Measurements from ENCODE around the gene RBMS2. TPM values are rescaled to one million over a fixed set of nuclear protein-coding genes. Genes with fewer than 3 reads are reported as not detected.
"Not testable (repeated sequence)": the region's sequence is repeated elsewhere in the genome, so short reads cannot be mapped to it uniquely, and the experiment has no call there.

Gene RBMS2
- total RNA-seq, 2 experiments from 2014 or later, result 3.8 to 4.3 TPM

- ChIA-PET POLR2A (no interaction called here), CTCF (interaction anchor here (0.9 to 2.1 kb wide), 5 partner anchors 10 to 69 kb away, joined by 3 to 10 read pairs (median 4); no protein-coding TSS in a partner anchor)
- no peak for DNase-seq
- Mint-ChIP-seq H3K27ac (no peak overlapping the region), H3K4me3 (no peak overlapping the region), H3K4me1 (peaks cover 20% of the 10 kb centered on the region), H3K27me3 (no peaks in the 10 kb centered on the region), H3K9me3 (no peaks in the 10 kb centered on the region), H3K36me3 (ENCODE audit: low read depth) (no peaks in the 10 kb centered on the region)
These were observed 49.5 kb downstream of the RBMS2 start for GRCh38 chr12:56571121-56571520.

GRCh38 chr12:56572288-56572687, 50.7 kb downstream of the RBMS2 start:
- H3K4me3 Mint-ChIP-seq, result no peak overlapping the region
- ChIA-PET CTCF (interaction anchor here (1.2 to 2.3 kb wide), 3 partner anchors 9 to 58 kb away, joined by 7 to 32 read pairs (median 9); no protein-coding TSS in a partner anchor), POLR2A (interaction anchor here (1.2 kb wide), 1 partner anchor 56 kb away, joined by 3 read pairs; no protein-coding TSS in a partner anchor)
- no peaks in the 10 kb centered on the region for H3K36me3 Mint-ChIP-seq (ENCODE audit: low read depth)
- peaks cover 18% of the 10 kb centered on the region for H3K4me1 Mint-ChIP-seq
- no peak overlapping the region for H3K27ac Mint-ChIP-seq
- H3K9me3 Mint-ChIP-seq, result no peaks in the 10 kb centered on the region
- no peaks in the 10 kb centered on the region for H3K27me3 Mint-ChIP-seq
- no peak for DNase-seq

GRCh38 chr12:56574210-56574609, 52.6 kb downstream of the RBMS2 start:
- no peak overlapping the region for H3K27ac Mint-ChIP-seq
- H3K9me3 Mint-ChIP-seq, result no peaks in the 10 kb centered on the region
- DNase-seq, result no peak
- peaks cover 16% of the 10 kb centered on the region for H3K4me1 Mint-ChIP-seq
- CTCF ChIA-PET, result interaction anchor here (0.9 to 2.3 kb wide), 13 partner anchors 8 to 352 kb away, joined by 3 to 13 read pairs (median 3); partner anchors contain the start of genes RBMS2 and RNF41
- no peaks in the 10 kb centered on the region for H3K36me3 Mint-ChIP-seq (ENCODE audit: low read depth)
- no peaks in the 10 kb centered on the region for H3K27me3 Mint-ChIP-seq
- POLR2A ChIA-PET, result no interaction called here
- no peak overlapping the region for H3K4me3 Mint-ChIP-seq

- CTCF ChIA-PET, result interaction anchor here (1.1 to 1.6 kb wide), 3 partner anchors 11 to 63 kb away, joined by 3 to 5 read pairs (median 4); no protein-coding TSS in a partner anchor
- H3K36me3 Mint-ChIP-seq (ENCODE audit: low read depth); H3K4me3 Mint-ChIP-seq; H3K27ac Mint-ChIP-seq; H3K9me3 Mint-ChIP-seq; DNase-seq; H3K27me3 Mint-ChIP-seq; POLR2A ChIA-PET: not testable (repeated sequence)
- peaks cover 20% of the 10 kb centered on the region for H3K4me1 Mint-ChIP-seq
These were observed 55.6 kb downstream of the RBMS2 start for GRCh38 chr12:56577248-56577647.

- ChIA-PET CTCF (interaction anchor here (1.9 kb wide), 1 partner anchor 50 kb away, joined by 5 read pairs; no protein-coding TSS in a partner anchor), POLR2A (no interaction called here)
- Mint-ChIP-seq H3K27me3 (no peaks in the 10 kb centered on the region), H3K4me1 (peaks cover 30% of the 10 kb centered on the region), H3K36me3 (ENCODE audit: low read depth) (peaks cover 2% of the 10 kb centered on the region), H3K27ac (no peak overlapping the region), H3K9me3 (no peaks in the 10 kb centered on the region), H3K4me3 (no peak overlapping the region)
- DNase-seq, result no peak
These were observed 57.4 kb downstream of the RBMS2 start for GRCh38 chr12:56578983-56579546.

GRCh38 chr12:56581418-56582145, 60.0 kb downstream of the RBMS2 start:
- ChIA-PET CTCF (interaction anchor here (0.6 to 1.9 kb wide), 10 partner anchors 9 to 762 kb away, joined by 3 to 13 read pairs (median 4); no protein-coding TSS in a partner anchor), POLR2A (interaction anchor here (0.9 to 1.3 kb wide), 5 partner anchors 54 to 144 kb away, joined by 3 to 5 read pairs (median 3); partner anchors contain the start of genes NACA and TIMELESS)
- H3K9me3 Mint-ChIP-seq, result no peaks in the 10 kb centered on the region
- peaks cover 28% of the 10 kb centered on the region for H3K4me1 Mint-ChIP-seq
- no peak overlapping the region for H3K4me3 Mint-ChIP-seq
- H3K36me3 Mint-ChIP-seq (ENCODE audit: low read depth), result peaks cover 2% of the 10 kb centered on the region
- peak; percentile 32 for DNase-seq
- H3K27ac Mint-ChIP-seq, result peak overlapping the region; percentile 44
- H3K27me3 Mint-ChIP-seq, result no peaks in the 10 kb centered on the region

- no peaks in the 10 kb centered on the region for H3K9me3 Mint-ChIP-seq
- no peaks in the 10 kb centered on the region for H3K27me3 Mint-ChIP-seq
- H3K4me1 Mint-ChIP-seq, result peaks cover 29% of the 10 kb centered on the region
- no peak overlapping the region for H3K27ac Mint-ChIP-seq
- no peak overlapping the region for H3K4me3 Mint-ChIP-seq
- CTCF ChIA-PET, result interaction anchor here (0.7 kb wide), 1 partner anchor 83 kb away, joined by 3 read pairs; no protein-coding TSS in a partner anchor
- H3K36me3 Mint-ChIP-seq (ENCODE audit: low read depth), result peaks cover 2% of the 10 kb centered on the region
- no peak for DNase-seq
- POLR2A ChIA-PET, result interaction anchor here (0.7 kb wide), 1 partner anchor 26 kb away, joined by 3 read pairs; no protein-coding TSS in a partner anchor
These were observed 63.5 kb downstream of the RBMS2 start for GRCh38 chr12:56585098-56585497.

GRCh38 chr12:56589783-56590182, 68.2 kb downstream of the RBMS2 start:
- CTCF ChIA-PET, result interaction anchor here (0.6 to 6.5 kb wide), 12 partner anchors 9 to 522 kb away, joined by 3 to 58 read pairs (median 4); partner anchors contain the start of gene RBMS2
- peaks cover 2% of the 10 kb centered on the region for H3K4me1 Mint-ChIP-seq
- POLR2A ChIA-PET, result no interaction called here
- H3K27me3 Mint-ChIP-seq, result no peaks in the 10 kb centered on the region
- H3K36me3 Mint-ChIP-seq (ENCODE audit: low read depth), result no peaks in the 10 kb centered on the region
- no peak for DNase-seq
- H3K9me3 Mint-ChIP-seq, result no peaks in the 10 kb centered on the region
- H3K27ac Mint-ChIP-seq, result no peak overlapping the region
- no peak overlapping the region for H3K4me3 Mint-ChIP-seq

GRCh38 chr12:56590237-56590830, 68.7 kb downstream of the RBMS2 start:
- no peaks in the 10 kb centered on the region for H3K9me3 Mint-ChIP-seq
- H3K36me3 Mint-ChIP-seq (ENCODE audit: low read depth), result no peaks in the 10 kb centered on the region
- no peak overlapping the region for H3K4me3 Mint-ChIP-seq
- no peak for DNase-seq
- no peaks in the 10 kb centered on the region for H3K27me3 Mint-ChIP-seq
- CTCF ChIA-PET, result interaction anchor here (0.6 to 6.5 kb wide), 11 partner anchors 9 to 99 kb away, joined by 3 to 58 read pairs (median 3); no protein-coding TSS in a partner anchor
- peaks cover 2% of the 10 kb centered on the region for H3K4me1 Mint-ChIP-seq
- H3K27ac Mint-ChIP-seq, result no peak overlapping the region
- POLR2A ChIA-PET, result no interaction called here

GRCh38 chr12:56591126-56591525, 69.5 kb downstream of the RBMS2 start:
- ChIA-PET CTCF (interaction anchor here (0.6 to 6.5 kb wide), 12 partner anchors 10 to 100 kb away, joined by 3 to 58 read pairs (median 4); no protein-coding TSS in a partner anchor), POLR2A (no interaction called here)
- H3K9me3 Mint-ChIP-seq, result no peaks in the 10 kb centered on the region
- H3K27ac Mint-ChIP-seq, result no peak overlapping the region
- H3K4me1 Mint-ChIP-seq, result peaks cover 2% of the 10 kb centered on the region
- no peak overlapping the region for H3K4me3 Mint-ChIP-seq
- H3K36me3 Mint-ChIP-seq (ENCODE audit: low read depth), result peaks cover 1% of the 10 kb centered on the region
- no peak for DNase-seq
- H3K27me3 Mint-ChIP-seq, result no peaks in the 10 kb centered on the region

- Mint-ChIP-seq H3K27ac (no peak overlapping the region), H3K4me3 (no peak overlapping the region), H3K9me3 (no peaks in the 10 kb centered on the region), H3K27me3 (no peaks in the 10 kb centered on the region), H3K4me1 (peaks cover 2% of the 10 kb centered on the region), H3K36me3 (ENCODE audit: low read depth) (peaks cover 7% of the 10 kb centered on the region)
- ChIA-PET POLR2A (no interaction called here), CTCF (interaction anchor here (1.5 to 6.5 kb wide), 4 partner anchors 11 to 77 kb away, joined by 5 to 58 read pairs (median 11); no protein-coding TSS in a partner anchor)
- no peak for DNase-seq
These were observed 70.3 kb downstream of the RBMS2 start for GRCh38 chr12:56591961-56592360.

- ChIA-PET CTCF (interaction anchor here (0.5 to 6.5 kb wide), 12 partner anchors 13 to 98 kb away, joined by 3 to 58 read pairs (median 4); partner anchors contain the start of gene RBMS2), POLR2A (no interaction called here)
- H3K36me3 Mint-ChIP-seq (ENCODE audit: low read depth), result peaks cover 24% of the 10 kb centered on the region
- peak; percentile 64 for DNase-seq
- no peak overlapping the region for H3K27ac Mint-ChIP-seq
- H3K4me3 Mint-ChIP-seq, result no peak overlapping the region
- no peaks in the 10 kb centered on the region for H3K9me3 Mint-ChIP-seq
- H3K27me3 Mint-ChIP-seq, result no peaks in the 10 kb centered on the region
- H3K4me1 Mint-ChIP-seq, result peaks cover 2% of the 10 kb centered on the region
These were observed 72.4 kb downstream of the RBMS2 start for GRCh38 chr12:56593909-56594621.
